GM18868 (cell line): Measurements from ENCODE around the gene FNTB.
"Not testable (repeated sequence)": the region's sequence is repeated elsewhere in the genome, so short reads cannot be mapped to it uniquely, and the experiment has no call there.

Experiments used
- ATAC-seq: cut with Tn5 transposase; IDR thresholded peaks from one replicate; pipeline ENCODE4 v1.9.1; 2021; ENCODE audit warnings: mild to moderate bottlenecking, moderate library complexity; ENCODE audit not compliant: unreplicated experiment

Gene FNTB

DNA sequence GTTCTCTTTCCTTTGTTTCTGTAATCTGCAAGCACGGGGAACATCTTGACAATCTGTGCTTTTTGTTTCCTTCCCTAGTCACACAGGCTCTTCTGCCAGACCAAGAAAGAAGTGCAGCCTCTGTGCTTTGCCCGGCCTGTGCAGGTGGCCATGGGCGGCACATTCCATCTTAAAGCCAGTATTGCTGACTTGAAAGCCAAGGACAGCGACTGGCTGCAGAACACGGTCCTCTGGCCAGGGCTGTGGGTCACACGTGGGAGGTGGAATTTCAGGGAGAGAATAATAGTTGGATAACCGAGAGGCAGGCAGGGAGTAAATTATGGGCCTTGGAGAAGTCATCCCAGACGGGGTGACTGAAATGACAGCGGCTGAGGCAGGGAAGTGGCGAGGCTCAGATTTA, 24.8 kb downstream of the FNTB start:
- ATAC-seq, result no peak

DNA sequence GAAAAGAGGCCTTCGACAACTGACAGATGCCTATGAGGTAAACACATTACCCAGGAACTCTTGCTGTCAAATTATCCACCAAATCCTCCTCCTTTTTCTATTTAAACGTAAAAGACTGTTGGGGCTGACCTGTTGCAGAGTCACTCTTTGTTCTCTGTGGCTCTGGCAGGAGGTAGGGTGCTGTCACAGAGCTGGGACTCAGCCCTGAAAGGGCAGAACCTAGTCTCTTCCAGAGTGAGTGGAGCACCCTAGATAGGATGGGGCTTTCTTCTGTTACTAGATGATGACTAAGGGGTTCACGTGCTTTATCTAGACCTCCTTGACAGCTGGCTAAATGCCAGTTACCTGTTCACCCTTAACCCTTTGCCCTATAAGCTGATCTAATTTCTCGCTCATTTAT, 25.7 kb downstream of the FNTB start:
- no peak for ATAC-seq

DNA sequence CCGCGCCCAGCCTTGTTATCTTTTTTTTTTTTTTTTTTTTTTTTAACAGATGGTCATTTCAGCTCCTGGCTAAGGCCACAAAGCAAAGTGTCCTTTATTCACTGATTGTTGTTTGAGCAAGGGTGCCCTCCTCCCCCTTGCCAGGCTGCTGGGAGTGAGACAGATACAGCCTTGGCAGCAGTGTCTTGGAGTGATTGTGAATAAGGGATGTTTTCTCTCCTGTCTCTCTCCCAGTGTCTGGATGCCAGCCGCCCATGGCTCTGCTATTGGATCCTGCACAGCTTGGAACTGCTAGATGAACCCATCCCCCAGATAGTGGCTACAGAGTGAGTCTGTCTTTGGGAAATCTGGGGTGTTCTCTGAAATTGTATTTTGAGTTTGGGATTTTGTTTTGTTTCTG, 28.7 kb downstream of the FNTB start:
- no peak for ATAC-seq

DNA sequence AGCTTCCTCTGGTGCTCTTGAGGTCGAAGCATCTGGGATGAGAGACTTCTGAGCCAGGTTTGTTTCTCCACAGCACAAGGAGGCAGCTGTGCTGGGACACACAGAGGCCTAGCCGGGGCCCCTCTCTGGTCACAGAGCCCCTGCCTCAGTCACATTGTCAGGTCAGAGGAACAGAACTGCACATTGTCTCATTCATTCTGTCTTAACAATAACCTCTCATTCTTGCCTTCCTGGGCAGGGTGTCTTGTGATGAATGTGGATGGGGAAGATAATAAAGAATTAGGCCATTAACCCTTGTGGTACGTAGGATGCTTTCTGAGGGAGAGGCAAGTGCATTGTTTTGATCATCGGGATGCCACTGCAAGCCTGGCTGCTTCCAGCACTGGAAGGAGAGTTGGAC, 29.8 kb downstream of the FNTB start:
- no peak for ATAC-seq

DNA sequence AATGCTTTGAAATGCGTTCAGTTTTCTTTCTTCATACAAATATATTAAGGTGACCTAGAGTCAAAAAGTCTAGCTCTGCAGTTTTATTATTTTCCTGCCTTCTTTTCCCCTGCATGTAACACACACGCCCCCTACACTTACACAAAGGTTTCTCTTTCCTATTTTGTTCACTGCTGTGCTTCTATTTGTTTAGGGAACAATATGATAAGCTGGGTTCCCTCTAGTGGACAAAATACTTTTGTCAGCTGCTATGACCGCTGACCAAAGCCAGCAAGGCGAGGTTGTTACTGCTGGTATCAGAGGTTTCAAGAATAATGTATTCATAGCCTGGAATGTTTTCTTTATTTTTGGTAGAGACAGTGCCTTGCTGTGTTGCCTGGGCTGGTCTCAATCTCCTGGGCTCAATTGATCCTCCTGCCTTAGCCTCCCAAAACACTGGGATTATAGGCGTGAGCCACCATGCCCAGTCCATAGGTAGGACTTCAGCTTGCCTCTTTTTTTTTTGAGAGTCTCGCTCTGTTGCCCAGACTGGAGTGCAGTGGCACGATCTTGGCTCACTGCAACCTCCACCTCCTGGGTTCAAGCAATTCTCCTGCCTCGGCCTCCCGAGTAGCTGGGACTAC, 33.4 kb downstream of the FNTB start:
- ATAC-seq, result peak; percentile 47

DNA sequence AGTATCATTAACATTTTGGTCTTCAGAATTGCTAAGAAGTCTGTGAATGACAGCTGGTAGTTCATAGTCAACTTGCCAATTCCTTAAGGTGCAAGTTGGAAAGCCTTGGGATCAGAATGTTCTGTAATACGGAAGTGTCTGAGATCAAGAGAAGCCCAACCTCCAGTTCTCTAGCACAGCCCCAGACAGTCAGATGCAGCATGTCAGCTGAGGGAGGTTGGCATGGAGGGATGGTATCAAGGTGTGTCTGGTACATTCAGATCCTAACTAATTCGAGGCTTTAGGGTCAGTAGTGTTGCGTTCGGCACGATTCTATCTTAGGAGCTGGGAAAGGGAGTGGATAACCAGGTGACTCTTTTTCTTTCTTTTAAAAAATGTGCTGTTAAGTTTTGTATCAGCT, 38.3 kb downstream of the FNTB start:
- ATAC-seq, result no peak

DNA sequence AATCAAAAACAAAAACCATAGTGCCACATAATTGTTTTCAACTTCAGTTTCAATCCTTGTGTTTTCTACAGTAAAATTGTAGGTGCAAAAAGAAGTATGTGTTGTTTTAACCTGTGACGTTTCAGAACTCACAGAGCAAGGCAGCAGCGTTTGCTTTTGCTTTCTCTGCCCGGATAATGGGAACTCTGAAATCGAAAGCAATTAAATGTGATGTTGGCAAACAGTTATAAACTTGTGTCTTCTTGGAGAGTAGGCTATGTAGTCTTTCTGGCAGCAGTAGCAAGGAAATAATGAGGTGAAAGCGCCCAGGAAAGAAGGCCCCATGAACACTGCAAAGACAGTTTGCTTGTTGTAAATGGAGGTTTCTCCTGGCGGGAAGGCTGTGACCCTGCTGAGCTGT, 39.1 kb downstream of the FNTB start:
- no peak for ATAC-seq

DNA sequence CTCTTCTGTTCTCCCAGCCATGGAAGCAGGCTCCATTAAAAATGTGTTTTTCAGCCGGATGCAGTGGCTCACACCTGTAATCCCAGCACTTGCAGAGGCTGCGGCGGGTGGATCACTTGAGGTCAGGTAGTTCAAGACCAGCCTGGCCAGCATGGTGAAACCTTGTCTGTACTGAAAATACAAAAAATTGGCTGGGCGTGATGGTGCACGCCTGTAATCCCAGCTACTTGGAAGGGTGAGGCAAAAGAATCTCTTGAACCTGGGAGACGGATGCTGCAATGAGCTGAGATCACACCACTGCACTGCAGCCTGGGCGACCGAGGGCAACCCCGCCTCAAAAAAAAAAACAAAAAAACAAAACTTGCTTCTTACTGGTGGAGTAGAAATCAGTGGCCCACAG, 39.8 kb downstream of the FNTB start:
- ATAC-seq, result no peak

DNA sequence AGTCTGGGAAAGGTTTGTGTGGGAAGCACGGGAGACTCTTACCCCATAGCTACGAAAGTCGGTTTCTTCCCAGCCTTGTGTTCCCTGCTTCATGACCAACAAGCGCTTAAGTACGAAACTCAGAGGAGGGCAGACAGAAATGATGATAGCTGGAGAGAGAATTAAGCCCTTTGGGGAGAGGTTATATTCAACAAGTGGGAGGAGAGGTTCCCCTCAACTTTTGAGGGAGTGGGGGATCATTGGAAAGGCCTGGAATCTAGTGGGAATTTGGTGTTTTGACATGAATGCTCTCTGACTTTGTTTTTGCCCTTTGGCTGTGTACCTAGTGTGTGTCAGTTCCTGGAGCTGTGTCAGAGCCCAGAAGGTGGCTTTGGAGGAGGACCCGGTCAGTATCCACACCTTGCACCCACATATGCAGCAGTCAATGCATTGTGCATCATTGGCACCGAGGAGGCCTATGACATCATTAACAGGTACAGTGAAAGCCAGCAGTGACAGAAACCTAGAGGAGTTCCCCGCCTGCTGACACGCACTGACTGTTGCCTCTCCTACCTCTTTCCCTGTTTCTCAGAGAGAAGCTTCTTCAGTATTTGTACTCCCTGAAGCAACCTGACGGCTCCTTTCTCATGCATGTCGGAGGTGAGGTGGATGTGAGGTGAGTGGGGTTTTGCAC, 40.6 kb downstream of the FNTB start:
- no peak for ATAC-seq

DNA sequence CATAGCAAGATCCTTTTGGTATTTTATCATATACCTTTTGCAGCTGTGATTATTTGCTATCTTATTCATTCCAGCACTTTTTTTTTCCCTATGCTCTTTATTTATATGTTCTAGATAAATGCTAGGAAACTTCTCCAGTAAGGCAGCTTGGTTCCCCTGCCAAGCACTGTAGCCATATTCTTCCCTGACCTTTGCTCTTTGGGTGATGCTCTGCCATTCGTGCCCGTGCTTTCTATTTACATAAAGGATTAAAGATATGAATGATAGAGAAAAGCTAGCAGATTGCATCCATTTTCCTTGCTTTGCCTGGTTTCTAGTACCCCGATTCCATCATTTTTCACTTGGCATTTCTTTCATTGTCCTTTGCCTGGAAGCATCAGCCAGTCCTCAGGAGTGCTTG, 42.2 kb downstream of the FNTB start:
- no peak for ATAC-seq

DNA sequence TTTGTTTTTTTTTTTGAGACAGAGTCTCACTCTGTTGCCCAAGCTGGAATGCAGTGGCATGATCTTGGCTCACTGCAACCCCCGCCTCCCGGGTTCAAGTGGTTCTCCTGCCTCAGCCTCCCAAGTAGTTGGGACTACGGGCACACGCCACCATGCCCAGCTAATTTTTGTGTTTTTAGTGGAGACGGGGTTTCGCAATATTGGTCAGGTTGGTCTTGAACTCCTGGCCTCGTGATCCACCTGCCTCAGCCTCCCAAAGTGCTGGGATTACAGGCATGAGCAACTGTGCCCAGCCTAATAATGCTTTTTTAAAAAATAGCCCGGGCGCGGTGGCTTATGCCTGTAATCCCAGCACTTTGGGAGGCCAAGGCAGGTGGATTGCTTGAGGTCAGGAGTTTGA, 44.6 kb downstream of the FNTB start:
- ATAC-seq, result not testable (repeated sequence)

DNA sequence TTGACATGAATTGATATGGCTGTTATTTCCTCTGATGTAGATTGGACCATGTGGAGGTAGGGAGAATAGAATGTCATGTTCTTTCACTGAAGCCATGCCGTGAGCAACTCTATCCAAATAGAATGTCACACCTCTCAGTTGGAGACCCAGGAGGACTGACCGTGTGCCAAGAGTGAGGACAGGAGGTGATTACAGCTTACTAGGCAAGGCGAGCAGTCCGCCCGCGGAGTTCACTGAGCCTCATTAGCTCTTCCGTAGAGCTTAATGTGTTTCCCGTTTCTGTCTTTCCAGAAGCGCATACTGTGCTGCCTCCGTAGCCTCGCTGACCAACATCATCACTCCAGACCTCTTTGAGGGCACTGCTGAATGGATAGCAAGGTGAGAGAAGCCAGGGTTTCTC, 45.6 kb downstream of the FNTB start:
- ATAC-seq, result no peak

DNA sequence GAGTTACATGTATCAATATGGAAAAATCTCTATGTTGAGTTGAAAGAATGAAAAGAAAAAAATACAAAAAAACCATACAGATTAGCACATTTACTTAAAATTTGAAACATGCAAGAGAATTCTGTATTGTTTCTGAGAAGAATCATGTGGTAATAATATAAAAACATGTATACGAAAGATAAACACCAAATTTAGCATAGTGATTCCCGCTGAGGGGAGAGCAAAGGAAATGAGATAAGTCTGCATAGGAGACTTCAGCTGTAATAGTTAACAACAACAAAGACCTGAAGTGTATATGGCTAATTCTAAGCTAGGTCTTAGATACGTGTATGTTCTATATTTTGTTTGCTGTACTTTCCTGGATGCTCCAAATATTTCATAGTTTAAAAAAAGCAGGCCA, 46.5 kb downstream of the FNTB start:
- ATAC-seq, result no peak

DNA sequence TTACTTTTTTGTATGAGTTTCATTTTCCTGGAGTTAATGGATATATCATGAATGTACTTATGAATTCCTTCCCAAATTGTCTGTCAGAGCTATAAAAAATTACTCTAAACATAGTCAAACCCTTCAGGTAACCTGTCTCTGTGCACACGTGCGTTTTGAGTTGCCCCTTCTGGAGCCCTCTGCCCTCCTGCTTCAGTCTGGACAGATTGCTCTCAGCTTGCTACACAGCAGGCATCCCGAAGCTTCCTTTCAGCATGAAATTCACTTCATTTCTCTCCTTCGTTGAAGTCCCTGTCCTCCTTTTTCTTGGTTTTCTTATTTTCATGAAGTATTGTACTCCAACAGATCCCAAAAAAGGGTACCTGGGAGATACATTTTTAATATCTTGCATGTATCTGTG, 47.3 kb downstream of the FNTB start:
- no peak for ATAC-seq

DNA sequence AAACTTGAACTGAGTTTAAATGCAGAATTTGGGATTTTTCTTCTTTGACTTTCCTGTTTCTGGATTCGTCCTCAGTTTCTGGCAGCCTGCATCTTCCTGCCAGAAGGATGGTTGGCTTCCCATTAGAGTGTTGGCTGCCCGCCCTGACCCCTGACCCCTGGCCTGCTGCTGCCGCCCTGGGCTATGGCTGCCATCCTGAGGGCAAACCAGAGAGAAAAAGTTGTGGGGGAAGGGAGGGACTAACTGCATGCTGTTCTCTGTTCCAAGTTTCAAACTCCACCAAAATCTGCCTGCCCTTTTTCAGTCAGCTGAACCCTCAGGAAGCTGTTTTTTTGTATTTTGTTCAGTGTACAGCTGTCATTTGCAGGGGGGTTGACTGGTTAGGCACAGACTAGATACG, 48.4 kb downstream of the FNTB start:
- ATAC-seq, result no peak

DNA sequence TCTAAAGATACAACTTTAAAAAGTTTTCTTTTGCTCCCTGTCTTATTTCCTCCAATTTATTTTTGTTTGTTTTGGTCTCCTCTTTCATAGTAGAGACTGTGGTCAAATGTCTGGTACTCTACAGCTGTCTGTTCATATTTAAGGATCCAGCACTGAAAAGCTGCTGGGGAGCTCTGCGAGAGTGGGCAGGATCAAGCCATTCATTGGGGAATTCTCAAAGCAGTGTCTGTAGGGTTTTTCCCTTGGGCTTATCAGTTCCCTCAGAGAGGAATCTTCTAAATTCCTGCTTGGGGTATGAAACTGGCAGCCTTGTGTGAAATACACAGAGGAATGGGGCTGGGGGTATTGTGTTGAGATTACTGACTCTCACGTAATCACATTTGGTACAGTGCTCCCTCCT, 52.3 kb downstream of the FNTB start:
- no peak for ATAC-seq

DNA sequence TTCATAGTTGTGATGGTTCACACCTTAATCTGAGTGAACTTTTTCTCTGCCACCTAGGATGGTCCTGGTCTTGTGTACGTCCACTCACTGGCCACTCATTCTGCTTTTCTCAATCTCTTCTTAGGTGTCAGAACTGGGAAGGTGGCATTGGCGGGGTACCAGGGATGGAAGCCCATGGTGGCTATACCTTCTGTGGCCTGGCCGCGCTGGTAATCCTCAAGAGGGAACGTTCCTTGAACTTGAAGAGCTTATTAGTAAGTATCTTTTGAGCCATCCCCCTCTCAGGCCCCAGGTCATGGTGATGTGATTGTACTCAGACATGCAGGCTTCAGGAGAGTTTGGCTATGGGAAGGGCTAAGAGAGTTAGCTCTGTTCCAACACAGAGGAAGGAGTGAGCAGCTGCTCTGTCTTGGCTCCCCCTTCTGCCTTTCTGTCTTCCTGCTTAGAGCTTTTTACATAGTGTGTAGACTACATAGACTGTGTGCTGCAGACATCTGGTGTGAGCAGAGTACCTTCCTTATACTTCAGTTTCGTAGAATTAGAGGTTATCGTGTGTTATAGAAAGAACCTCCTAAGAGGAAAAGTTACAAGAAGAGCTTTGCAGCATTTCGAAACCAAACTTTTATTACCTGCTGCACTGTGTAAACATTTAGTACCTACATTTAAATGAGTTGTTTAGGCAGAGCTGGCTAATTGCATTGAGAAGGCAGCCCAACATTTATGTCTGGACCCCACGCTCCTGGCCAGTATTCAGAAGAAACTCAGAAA, 54.2 kb downstream of the FNTB start:
- no peak for ATAC-seq

DNA sequence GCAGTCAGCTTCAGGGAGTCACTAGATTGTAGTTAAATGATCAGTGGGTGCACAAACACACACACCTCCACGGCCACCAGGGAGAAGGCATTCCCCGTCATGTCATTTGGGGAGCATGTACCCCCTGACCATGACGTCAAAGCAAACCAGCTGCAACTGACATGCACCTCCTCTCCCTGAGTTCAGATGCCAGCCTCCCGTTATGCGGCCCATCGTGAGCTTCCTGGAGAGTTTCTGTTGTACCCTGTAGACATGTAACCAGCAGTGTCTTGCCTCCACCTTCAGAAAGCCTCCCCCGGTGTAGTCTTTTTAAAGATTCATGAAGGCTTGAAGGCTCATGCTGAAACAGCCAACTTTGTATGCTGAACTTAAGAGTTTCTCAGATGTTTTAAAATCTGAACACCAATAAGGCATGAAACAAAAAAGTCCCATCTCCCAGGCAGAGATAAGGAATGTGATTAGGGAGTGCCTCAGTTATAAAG, 54.8 kb downstream of the FNTB start:
- ATAC-seq, result no peak

DNA sequence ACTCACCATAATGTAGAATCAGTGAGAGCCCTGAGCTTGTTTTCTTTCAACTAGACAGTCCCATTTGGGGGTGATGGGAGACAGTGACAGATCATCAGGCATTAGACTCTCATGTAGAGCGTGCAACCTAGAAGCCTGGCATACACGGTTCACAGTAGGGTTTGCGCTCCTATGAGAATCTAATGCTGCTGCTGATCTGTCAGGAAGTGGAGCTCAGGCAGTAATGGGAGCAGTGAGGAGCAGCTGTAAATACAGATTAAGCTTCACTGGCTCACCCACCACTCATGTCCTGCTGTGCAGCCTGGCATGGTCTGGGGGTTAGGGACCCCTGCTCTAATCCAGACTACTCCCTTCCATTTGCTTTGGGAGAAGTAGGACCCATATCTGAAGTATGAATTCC, 55.6 kb downstream of the FNTB start:
- ATAC-seq, result peak; percentile 11

DNA sequence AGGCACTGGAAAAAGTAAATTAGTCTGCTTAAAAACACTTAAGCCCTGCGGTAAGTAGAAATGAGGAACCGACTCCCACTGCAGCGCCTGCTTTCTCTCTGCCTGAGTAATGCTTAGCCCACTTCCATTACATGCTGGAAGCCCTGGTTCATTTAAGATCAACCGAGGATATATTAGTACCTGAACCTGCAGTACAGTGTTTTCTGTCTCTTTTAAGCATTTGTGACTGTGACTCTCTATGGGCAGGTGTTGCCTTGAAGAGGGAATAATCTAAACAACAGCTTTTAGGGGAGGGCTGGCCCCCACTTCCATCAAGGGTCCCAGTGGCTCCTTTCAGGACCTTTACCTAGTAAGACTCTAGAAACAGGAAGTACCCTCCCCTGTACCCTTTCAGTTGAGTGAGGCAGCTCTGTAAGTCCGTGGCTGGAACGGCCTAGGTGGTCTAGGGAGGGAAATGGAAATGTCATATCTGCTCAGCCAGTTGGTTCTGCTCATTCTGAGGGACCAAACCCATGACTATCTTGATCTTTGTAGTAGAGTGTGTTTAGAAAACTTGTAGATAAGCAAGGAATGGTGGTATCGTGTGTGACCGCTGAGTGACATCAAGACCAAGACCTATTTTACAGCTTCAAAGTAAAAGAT, 56.2 kb downstream of the FNTB start:
- ATAC-seq, result peak; percentile 92

DNA sequence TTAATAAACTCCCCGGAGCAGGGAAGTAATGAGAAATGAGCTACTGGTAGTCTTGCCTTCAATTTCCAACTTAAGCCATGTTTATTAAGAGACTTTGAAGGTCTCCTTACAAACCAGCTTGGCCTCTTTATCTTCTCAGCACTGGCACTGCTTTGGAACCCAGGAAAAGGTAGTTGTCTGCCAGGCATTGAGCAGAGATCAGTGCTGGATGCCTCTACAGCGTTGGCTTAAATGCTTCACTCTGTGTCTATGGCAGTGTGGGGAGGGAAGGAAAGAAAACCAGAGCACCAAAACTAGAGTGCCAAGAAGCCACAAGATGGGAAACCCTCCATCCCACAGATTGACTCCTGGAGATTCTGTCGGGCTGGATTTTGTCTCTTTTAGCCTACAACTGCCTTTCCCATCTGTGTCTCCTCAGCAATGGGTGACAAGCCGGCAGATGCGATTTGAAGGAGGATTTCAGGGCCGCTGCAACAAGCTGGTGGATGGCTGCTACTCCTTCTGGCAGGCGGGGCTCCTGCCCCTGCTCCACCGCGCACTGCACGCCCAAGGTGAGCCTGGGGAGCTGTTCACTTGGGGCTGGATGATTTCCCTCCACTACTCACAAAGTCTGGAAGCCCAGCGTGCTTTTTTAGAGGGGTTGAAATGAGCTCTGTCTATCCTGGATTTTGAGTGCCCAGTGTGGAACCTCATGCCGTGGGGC, 57.3 kb downstream of the FNTB start:
- ATAC-seq, result no peak
